ENCODE data around the gene POLR2L. TPM values are rescaled to one million over a fixed set of nuclear protein-coding genes. Genes with fewer than 3 reads are reported as not detected.

Gene POLR2L
- total and polyA plus RNA-seq, 2 of the 13 experiments (the other 11 are each of a cell fraction or from before 2014, with no cell fraction given), result 104 to 114 TPM

DNA sequence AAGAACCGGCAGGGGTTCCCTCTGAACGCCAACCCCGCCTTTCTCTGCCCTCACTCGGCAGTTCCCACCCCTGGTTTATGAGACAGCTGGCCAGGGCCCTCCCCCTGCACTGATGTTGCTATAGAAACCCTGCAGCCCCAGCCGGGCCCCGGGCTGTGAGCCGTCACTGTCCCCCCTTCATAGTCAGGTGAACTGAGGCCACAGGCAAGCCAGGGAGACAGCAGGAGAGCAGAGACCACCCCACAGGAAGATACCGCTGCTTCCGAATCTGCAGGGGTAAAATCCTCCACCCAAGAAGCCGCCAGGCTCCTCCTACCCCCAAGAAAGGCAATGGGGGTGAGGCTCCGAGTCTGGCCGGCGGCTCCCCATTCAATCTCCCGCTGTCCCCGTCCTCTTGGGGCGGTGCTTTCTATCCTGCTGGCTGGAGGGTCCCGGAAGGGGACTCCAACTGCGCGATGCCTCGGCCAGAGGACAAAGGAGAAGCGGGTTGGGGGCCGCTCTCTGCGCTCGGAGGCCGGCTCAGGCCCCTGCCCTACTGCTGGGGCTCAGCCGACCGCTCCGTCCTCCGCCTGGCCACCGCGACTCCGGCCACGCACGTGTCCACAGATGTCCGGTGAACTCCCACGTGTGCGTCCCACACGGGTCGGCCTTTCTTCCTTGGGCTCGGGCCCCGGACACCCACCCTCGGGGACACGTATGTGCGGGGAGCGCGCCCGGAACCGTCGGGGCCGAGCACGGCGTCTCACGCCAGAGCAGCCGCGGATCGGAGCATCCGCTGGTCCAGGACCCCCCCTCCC, 44.8 kb downstream of the POLR2L start (continued):
- TF ChIP-seq ASH2L (IDR thresholded peaks at IDR 0.05; ENCODE audit: insufficient read length, low read depth, low read length), result peak; percentile 30
- TF ChIP-seq, protein P1, sequence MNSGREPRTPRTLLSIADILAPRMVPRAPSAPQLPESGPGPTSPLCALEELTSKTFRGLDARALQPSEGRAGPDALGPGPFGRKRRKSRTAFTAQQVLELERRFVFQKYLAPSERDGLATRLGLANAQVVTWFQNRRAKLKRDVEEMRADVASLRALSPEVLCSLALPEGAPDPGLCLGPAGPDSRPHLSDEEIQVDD (CRISPR knock-in tag; IDR thresholded peaks at IDR 0.05; ENCODE audit: borderline replicate concordance), result no peak
- 0 out of 2 replicates have a peak, but pooled peaks have one; percentile 33 for TF ChIP-seq ZSCAN5A (CRISPR knock-in tag; IDR thresholded peaks at IDR 0.05; ENCODE audit: borderline replicate concordance)
- no peak for TF ChIP-seq NBN (conservative IDR thresholded peaks at IDR 0.05)
- TF ChIP-seq ZBTB43 (CRISPR knock-in tag; conservative IDR thresholded peaks at IDR 0.05), result 0 out of 2 replicates have a peak, but pooled peaks have one; percentile 34
- no peak for TF ChIP-seq ZNF326 (CRISPR knock-in tag; IDR thresholded peaks at IDR 0.05; ENCODE audit: borderline replicate concordance)
- TF ChIP-seq, protein P2, sequence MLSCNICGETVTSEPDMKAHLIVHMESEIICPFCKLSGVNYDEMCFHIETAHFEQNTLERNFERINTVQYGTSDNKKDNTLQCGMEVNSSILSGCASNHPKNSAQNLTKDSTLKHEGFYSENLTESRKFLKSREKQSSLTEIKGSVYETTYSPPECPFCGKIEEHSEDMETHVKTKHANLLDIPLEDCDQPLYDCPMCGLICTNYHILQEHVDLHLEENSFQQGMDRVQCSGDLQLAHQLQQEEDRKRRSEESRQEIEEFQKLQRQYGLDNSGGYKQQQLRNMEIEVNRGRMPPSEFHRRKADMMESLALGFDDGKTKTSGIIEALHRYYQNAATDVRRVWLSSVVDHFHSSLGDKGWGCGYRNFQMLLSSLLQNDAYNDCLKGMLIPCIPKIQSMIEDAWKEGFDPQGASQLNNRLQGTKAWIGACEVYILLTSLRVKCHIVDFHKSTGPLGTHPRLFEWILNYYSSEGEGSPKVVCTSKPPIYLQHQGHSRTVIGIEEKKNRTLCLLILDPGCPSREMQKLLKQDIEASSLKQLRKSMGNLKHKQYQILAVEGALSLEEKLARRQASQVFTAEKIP (CRISPR knock-in tag; IDR thresholded peaks at IDR 0.05; ENCODE audit: borderline replicate concordance), result no peak
- peak; percentile 88 for TF ChIP-seq DZIP1 (CRISPR knock-in tag; IDR thresholded peaks at IDR 0.05)
- TF ChIP-seq ZNF7 (CRISPR knock-in tag; IDR thresholded peaks at IDR 0.05), result no peak
- no peak for TF ChIP-seq IKZF4 (CRISPR knock-in tag; IDR thresholded peaks at IDR 0.05; ENCODE audit: borderline replicate concordance, low read depth, not compliant biosample characterization)
- no peak for TF ChIP-seq MEIS1 (CRISPR knock-in tag; IDR thresholded peaks at IDR 0.05; ENCODE audit: borderline replicate concordance)
- no peak for TF ChIP-seq HDAC2 (CRISPR knock-in tag; IDR thresholded peaks at IDR 0.05)
- TF ChIP-seq, protein P3, sequence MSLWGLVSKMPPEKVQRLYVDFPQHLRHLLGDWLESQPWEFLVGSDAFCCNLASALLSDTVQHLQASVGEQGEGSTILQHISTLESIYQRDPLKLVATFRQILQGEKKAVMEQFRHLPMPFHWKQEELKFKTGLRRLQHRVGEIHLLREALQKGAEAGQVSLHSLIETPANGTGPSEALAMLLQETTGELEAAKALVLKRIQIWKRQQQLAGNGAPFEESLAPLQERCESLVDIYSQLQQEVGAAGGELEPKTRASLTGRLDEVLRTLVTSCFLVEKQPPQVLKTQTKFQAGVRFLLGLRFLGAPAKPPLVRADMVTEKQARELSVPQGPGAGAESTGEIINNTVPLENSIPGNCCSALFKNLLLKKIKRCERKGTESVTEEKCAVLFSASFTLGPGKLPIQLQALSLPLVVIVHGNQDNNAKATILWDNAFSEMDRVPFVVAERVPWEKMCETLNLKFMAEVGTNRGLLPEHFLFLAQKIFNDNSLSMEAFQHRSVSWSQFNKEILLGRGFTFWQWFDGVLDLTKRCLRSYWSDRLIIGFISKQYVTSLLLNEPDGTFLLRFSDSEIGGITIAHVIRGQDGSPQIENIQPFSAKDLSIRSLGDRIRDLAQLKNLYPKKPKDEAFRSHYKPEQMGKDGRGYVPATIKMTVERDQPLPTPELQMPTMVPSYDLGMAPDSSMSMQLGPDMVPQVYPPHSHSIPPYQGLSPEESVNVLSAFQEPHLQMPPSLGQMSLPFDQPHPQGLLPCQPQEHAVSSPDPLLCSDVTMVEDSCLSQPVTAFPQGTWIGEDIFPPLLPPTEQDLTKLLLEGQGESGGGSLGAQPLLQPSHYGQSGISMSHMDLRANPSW (CRISPR knock-in tag; IDR thresholded peaks at IDR 0.05; ENCODE audit: borderline replicate concordance), result no peak
- TF ChIP-seq GATAD2A (CRISPR knock-in tag; IDR thresholded peaks at IDR 0.05), result peak; percentile 4; the same call in 1 of the 2 replicates
- peak; percentile 43; the same call in 1 of the 2 replicates for TF ChIP-seq MYPOP (CRISPR knock-in tag; IDR thresholded peaks at IDR 0.05)
